Neutrophil (primary cell): Measurements from ENCODE around the gene SFSWAP.

Experiments
- H3K27ac ChIP-seq: fragments of 200-600 bp; sonication (generic); 2 replicates; pipeline ENCODE4 v1.5.1; 2016; ENCODE audit warnings: mild to moderate bottlenecking, moderate library complexity
- H3K27me3 ChIP-seq: fragments of 200-600 bp; sonication (generic); 2 replicates; pipeline ENCODE4 v1.6.0; 2016; ENCODE audit warnings: mild to moderate bottlenecking
- H3K36me3 ChIP-seq: fragments of 200-600 bp; sonication (generic); 2 replicates; pipeline ENCODE4 v1.5.1; 2017
- H3K4me1 ChIP-seq, 2 experiments: fragments of 200-600 bp in 1 of 2; sonication (generic) in 1 of 2; 1 replicate in 1 of 2; 2 replicates in 1 of 2; pipeline versions ENCODE4 v1.5.1 to v1.6.1; 2013 to 2016; ENCODE audit warnings: low read depth in 1 of 2, low read length in 1 of 2, mild to moderate bottlenecking in 1 of 2, moderate library complexity in 1 of 2; ENCODE audit not compliant: control insufficient read depth in 1 of 2, insufficient read depth in 1 of 2
- H3K4me3 ChIP-seq, 2 experiments: fragments of 200-600 bp in 1 of 2; sonication (generic) in 1 of 2; 1 replicate in 1 of 2; 2 replicates in 1 of 2; pipeline ENCODE4 v1.5.1; 2013 to 2016; ENCODE audit warnings: low read depth in 1 of 2, low read length in 1 of 2, mild to moderate bottlenecking in 1 of 2, moderate library complexity in 1 of 2
- H3K9me3 ChIP-seq: fragments of 200-600 bp; sonication (generic); 2 replicates; pipeline ENCODE4 v1.5.1; 2016
- TF ChIP-seq, protein P1 (sequence below): fragments of 200-600 bp; sonication (generic); IDR thresholded peaks from 2 replicates; pipeline ENCODE4 v1.5.1; 2016; ENCODE audit warnings: antibody characterized with exemption

The SFSWAP gene

DNA sequence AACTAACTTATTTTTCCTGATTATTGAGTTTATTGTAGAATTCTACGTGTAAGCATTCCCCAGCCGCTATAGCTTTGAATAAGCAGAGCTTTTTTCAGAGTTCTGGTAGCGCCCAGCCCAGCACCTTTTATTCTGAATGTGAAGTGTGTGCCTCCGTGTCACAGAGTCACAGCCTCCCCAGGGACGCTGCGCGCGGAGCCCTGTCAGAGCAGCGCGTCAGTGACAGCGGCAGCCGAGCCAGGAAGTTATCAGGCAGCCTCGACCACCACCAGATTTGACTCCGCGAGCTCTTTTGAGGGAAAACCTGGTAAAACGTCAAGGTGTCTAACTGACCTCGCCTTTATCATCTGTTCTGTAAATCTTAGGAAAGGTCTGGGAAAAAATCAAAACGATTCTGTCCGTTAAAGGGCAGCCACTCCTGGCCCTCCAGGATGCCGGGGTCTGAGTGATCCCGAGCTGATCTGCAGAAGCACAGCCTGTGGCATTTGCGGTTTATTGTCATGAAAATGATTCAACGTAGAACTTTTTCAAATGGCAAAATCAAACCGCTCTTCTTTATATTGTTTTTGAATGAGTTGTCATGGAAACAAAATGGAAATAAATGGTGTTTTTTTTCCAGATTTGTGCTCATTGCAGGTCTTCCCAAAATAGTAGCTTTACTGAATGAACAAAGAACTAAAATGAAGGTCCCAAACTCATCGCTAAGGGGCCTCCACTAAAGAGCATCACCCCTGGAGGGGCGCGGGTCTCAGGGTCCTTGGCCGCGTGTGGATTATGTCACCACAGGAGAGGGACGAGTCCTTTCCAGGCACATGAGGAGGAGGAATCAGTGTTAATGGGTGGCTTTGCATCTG is 74.2 kb downstream of the SFSWAP start:
- TF ChIP-seq, protein P1, sequence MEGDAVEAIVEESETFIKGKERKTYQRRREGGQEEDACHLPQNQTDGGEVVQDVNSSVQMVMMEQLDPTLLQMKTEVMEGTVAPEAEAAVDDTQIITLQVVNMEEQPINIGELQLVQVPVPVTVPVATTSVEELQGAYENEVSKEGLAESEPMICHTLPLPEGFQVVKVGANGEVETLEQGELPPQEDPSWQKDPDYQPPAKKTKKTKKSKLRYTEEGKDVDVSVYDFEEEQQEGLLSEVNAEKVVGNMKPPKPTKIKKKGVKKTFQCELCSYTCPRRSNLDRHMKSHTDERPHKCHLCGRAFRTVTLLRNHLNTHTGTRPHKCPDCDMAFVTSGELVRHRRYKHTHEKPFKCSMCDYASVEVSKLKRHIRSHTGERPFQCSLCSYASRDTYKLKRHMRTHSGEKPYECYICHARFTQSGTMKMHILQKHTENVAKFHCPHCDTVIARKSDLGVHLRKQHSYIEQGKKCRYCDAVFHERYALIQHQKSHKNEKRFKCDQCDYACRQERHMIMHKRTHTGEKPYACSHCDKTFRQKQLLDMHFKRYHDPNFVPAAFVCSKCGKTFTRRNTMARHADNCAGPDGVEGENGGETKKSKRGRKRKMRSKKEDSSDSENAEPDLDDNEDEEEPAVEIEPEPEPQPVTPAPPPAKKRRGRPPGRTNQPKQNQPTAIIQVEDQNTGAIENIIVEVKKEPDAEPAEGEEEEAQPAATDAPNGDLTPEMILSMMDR, result no peak
- Histone ChIP-seq H3K27me3 (no peaks in the 10 kb centered on the region), H3K36me3 (peaks cover 90% of the 10 kb centered on the region), H3K27ac (no peak overlapping the region), H3K4me1 (no peaks in the 10 kb centered on the region), H3K9me3 (no peaks in the 10 kb centered on the region), H3K4me3 (no peak overlapping the region)

DNA sequence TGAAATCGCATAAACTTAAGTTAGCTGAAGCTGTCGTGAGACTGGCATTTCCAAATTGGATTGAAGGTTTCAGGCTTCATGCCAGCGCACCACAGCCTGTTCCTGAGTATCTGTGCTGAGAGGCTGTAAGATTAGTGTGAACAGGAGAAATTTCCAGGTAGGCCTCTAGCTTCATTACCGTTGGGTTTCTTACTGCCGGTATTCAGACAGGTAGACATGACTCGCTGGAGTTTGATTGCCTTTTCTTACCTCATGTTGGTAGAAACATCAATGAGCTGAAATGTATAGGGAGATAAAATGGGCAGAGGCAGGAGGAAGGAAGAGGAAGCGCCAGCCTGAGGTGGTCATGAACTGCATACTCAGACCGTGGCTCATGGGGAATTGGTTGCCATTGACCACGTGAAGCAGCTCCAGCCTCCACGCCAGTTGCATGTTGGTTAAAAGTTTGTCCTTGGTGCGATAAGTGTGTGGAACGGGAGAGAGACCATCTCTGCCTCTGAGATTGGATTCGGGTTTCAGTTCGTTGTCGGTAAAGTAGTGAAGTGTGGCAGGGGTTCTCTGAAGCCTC is 75.0 kb downstream of the SFSWAP start:
- Histone ChIP-seq H3K9me3 (no peaks in the 10 kb centered on the region), H3K4me3 (no peak overlapping the region), H3K36me3 (peaks cover 87% of the 10 kb centered on the region), H3K27ac (no peak overlapping the region), H3K27me3 (no peaks in the 10 kb centered on the region), H3K4me1 (no peaks in the 10 kb centered on the region)
- TF ChIP-seq, protein P1, result no peak

DNA sequence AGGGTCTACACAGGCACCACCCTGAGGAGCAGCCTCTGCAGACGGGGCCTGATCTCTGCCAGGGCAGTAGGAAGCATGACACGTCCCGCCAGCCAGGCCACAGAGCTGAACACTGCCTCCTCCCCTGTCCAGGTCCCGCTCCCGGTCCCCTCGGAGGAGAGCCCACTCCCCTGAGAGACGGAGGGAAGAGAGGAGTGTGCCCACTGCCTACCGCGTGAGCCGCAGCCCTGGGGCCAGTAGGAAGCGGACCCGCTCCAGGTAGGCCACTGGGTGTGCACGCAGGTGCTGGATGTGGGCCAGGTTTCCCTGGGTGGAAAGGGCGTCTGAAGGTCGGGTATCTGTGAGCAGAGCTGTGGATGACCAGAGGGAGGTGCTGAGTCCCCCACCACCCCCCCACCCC is 75.4 kb downstream of the SFSWAP start:
- TF ChIP-seq, protein P1, result no peak
- Histone ChIP-seq H3K4me1 (no peaks in the 10 kb centered on the region), H3K9me3 (no peaks in the 10 kb centered on the region), H3K27ac (no peak overlapping the region), H3K27me3 (no peaks in the 10 kb centered on the region), H3K36me3 (peaks cover 87% of the 10 kb centered on the region), H3K4me3 (no peak overlapping the region)

DNA sequence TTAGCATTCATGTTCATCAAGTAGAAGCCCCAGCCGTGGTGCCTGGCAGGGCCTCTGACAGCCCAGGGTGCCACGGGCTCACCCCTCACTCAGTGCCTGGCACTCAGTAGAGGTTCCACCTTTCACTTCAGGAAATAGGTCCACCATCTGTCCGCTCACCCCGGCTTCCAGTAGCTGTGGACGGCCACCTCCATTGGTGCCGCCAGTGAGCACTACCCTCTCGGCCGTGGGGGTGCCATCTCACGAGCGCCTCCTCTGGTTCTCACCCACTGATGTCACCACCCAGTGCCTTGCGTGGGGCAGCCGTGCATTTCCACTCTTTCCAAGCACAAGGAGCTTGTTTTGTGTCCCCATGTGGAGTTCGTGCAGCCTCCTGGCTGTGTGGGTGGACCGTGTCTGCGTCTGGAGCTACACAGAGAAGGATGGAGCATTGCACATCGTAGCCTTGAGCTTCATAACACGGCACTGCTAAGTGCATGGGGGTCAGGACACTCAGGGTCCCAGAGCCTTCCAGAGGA is 76.3 kb downstream of the SFSWAP start:
- H3K4me1 ChIP-seq, result no peaks in the 10 kb centered on the region
- TF ChIP-seq, protein P1, result no peak
- no peaks in the 10 kb centered on the region for H3K9me3 ChIP-seq
- H3K27ac ChIP-seq, result no peak overlapping the region
- no peak overlapping the region for H3K4me3 ChIP-seq
- peaks cover 87% of the 10 kb centered on the region for H3K36me3 ChIP-seq
- no peaks in the 10 kb centered on the region for H3K27me3 ChIP-seq

DNA sequence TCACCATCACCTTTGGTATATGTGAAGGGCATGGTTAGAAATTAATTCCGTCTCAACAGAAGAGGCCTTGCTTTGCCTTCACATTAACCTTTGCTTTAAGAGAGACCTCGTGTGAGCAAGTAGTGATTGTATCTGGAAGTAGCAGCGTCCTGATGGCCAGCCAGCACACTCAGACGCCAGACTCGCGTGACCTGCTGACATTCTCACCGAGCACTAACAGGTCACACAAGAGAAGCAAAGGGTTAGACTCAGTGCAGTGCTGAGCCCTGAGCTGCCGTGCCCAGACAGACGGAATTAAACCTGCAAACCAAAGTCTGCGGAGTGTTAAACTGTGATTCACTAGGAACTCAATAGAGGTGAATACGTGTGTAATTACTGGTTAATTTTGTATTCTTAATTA is 77.2 kb downstream of the SFSWAP start:
- no peaks in the 10 kb centered on the region for H3K27me3 ChIP-seq
- H3K4me3 ChIP-seq, result no peak overlapping the region
- peaks cover 86% of the 10 kb centered on the region for H3K36me3 ChIP-seq
- TF ChIP-seq, protein P1, result no peak
- H3K27ac ChIP-seq, result no peak overlapping the region
- H3K4me1 ChIP-seq, result no peaks in the 10 kb centered on the region
- no peaks in the 10 kb centered on the region for H3K9me3 ChIP-seq
